Measurements from ENCODE around the gene RGS7.

The RGS7 gene

DNA sequence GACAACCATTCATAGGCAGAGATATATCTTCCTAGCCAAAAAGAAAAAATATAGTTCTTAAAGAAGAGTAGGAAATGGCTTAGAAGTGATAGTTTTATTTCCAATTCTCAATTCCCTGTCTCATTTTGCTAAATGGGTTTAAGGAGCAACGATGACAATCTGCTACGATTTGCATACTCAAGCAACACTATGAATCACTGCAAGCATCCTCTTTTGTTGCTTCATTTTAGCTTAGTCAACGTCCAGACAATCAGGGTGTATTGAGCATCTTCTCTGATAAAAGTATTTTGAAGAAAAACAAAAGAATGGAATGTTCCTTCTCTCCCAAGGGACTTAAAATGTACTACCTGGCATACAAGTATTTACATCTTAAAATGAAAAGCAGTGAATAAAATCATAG lies 80.6 kb downstream of the RGS7 start:
- H3K4me3 ChIP-seq (ENCODE audit: low read depth in 1 of 2, low read length in 1 of 2) = no peak overlapping the region
- TF ChIP-seq, protein P1, sequence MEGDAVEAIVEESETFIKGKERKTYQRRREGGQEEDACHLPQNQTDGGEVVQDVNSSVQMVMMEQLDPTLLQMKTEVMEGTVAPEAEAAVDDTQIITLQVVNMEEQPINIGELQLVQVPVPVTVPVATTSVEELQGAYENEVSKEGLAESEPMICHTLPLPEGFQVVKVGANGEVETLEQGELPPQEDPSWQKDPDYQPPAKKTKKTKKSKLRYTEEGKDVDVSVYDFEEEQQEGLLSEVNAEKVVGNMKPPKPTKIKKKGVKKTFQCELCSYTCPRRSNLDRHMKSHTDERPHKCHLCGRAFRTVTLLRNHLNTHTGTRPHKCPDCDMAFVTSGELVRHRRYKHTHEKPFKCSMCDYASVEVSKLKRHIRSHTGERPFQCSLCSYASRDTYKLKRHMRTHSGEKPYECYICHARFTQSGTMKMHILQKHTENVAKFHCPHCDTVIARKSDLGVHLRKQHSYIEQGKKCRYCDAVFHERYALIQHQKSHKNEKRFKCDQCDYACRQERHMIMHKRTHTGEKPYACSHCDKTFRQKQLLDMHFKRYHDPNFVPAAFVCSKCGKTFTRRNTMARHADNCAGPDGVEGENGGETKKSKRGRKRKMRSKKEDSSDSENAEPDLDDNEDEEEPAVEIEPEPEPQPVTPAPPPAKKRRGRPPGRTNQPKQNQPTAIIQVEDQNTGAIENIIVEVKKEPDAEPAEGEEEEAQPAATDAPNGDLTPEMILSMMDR (IDR thresholded peaks at IDR 0.05) = no peak
- no peaks in the 10 kb centered on the region for H3K27me3 ChIP-seq
- no peaks in the 10 kb centered on the region for H3K4me1 ChIP-seq (ENCODE audit: control insufficient read depth in 1 of 2, insufficient read depth in 1 of 2, low read depth in 1 of 2, low read length in 1 of 2)
- peaks cover 5% of the 10 kb centered on the region for H3K9me3 ChIP-seq
- no peaks in the 10 kb centered on the region for H3K36me3 ChIP-seq
- H3K27ac ChIP-seq = no peak overlapping the region

DNA sequence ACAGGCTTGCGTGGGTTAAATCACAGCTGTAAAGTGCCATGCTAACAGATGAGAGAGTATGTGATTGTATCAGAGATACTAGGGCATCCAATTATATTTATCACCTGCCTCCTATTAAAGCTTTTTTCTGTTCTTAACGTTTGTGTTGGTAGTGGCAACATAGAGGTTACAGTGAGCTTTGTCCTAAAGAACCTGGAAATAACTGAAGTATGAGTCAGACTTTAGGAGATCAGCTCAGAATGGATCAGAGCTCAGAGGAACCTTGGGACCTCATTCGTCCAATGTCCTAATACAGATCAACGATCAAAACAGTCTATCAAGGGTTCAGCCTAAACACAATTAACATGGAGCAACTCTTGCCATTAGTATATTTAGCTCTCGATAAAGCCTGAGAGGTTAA lies 81.0 kb downstream of the RGS7 start:
- H3K27me3 ChIP-seq = no peaks in the 10 kb centered on the region
- no peak overlapping the region for H3K4me3 ChIP-seq (ENCODE audit: low read depth in 1 of 2, low read length in 1 of 2)
- H3K36me3 ChIP-seq = no peaks in the 10 kb centered on the region
- no peak overlapping the region for H3K27ac ChIP-seq
- H3K4me1 ChIP-seq (ENCODE audit: control insufficient read depth in 1 of 2, insufficient read depth in 1 of 2, low read depth in 1 of 2, low read length in 1 of 2) = no peaks in the 10 kb centered on the region
- TF ChIP-seq, protein P1 (IDR thresholded peaks at IDR 0.05) = no peak
- peaks cover 5% of the 10 kb centered on the region for H3K9me3 ChIP-seq

DNA sequence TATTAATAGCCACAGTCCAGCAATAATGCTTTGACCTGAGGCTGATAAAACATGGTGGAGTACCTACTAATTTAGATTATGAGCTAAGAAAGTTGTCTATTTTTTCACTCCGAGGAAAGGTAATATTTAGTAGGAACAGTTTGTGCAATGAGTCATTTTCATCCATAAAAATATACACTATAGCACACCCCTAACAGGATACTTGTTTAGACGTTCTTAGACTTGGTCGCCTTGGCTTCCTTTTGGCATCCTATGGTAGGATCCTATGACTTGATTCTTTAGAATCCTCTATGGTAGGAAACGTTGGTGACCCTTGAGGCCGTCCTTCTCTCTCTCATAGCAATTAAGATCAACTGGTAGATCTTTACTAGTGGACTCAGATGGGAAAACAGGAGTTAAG lies 81.8 kb downstream of the RGS7 start:
- H3K4me1 ChIP-seq (ENCODE audit: control insufficient read depth in 1 of 2, insufficient read depth in 1 of 2, low read depth in 1 of 2, low read length in 1 of 2) = no peaks in the 10 kb centered on the region
- no peaks in the 10 kb centered on the region for H3K36me3 ChIP-seq
- no peaks in the 10 kb centered on the region for H3K27me3 ChIP-seq
- peaks cover 5% of the 10 kb centered on the region for H3K9me3 ChIP-seq
- no peak overlapping the region for H3K4me3 ChIP-seq (ENCODE audit: low read depth in 1 of 2, low read length in 1 of 2)
- TF ChIP-seq, protein P1 (IDR thresholded peaks at IDR 0.05) = no peak
- H3K27ac ChIP-seq = no peak overlapping the region

DNA sequence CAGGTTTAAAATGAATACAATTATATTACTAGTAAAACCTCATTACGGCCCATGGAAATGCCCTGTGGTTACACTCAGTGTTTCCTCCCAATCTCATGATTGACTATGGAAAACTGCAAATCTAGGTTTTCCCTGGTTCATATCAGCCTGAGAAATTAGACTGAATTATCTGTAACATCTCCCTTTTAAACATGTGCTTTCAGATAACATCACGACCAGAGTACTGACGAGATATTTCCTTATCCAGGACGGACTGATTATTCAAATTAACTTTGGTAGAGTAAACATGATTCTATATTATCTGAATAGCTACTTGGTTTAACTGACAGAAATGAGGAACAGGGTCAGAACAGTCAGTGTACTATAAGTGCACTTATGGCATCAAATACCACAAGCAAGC lies 82.3 kb downstream of the RGS7 start:
- Histone ChIP-seq H3K4me3 (ENCODE audit: low read depth in 1 of 2, low read length in 1 of 2) (no peak overlapping the region), H3K9me3 (peaks cover 5% of the 10 kb centered on the region), H3K27me3 (no peaks in the 10 kb centered on the region), H3K36me3 (no peaks in the 10 kb centered on the region), H3K4me1 (ENCODE audit: control insufficient read depth in 1 of 2, insufficient read depth in 1 of 2, low read depth in 1 of 2, low read length in 1 of 2) (no peaks in the 10 kb centered on the region), H3K27ac (no peak overlapping the region)
- TF ChIP-seq, protein P1 (IDR thresholded peaks at IDR 0.05) = no peak

DNA sequence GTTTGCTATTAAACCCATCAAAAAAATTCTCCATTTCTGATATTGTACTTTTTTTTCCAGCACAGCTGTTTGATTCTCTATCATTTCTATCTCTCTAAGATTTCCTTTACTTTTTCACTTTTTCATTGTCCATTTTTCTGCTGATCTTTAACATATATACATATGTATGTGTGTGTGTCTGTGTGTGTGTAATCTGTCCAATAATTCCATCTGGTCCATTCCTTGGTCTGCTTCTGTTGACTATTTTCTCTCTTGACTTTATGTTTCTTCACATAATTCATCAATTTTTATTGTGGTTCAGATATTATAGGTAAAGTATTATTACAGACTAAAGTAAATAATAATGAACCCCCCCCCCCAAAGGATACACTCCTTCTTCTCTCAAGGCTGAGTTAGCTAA lies 84.2 kb downstream of the RGS7 start:
- no peaks in the 10 kb centered on the region for H3K4me1 ChIP-seq (ENCODE audit: control insufficient read depth in 1 of 2, insufficient read depth in 1 of 2, low read depth in 1 of 2, low read length in 1 of 2)
- H3K36me3 ChIP-seq = no peaks in the 10 kb centered on the region
- no peak overlapping the region for H3K4me3 ChIP-seq (ENCODE audit: low read depth in 1 of 2, low read length in 1 of 2)
- no peaks in the 10 kb centered on the region for H3K27me3 ChIP-seq
- H3K9me3 ChIP-seq = peaks cover 5% of the 10 kb centered on the region
- TF ChIP-seq, protein P1 (IDR thresholded peaks at IDR 0.05) = no peak
- H3K27ac ChIP-seq = no peak overlapping the region

DNA sequence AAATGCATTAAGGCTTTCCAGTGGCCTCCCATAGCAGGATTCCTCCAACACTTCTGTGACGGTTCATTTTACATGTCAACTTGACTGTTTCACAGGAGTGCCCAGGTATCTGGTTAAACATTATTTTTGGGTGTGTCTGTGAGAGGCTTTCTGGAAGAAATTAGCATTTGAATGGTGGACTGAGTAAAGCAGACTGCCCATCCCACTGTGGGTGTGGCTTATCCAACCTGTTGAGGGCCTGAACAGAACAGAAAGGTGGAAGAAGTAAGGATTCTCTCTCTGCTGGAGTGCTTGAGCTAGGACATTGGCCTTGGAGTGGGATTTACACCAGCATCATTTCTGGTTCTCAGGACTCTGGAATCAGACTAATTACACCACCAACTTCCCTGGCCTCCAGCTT lies 85.6 kb downstream of the RGS7 start:
- Histone ChIP-seq H3K4me1 (ENCODE audit: control insufficient read depth in 1 of 2, insufficient read depth in 1 of 2, low read depth in 1 of 2, low read length in 1 of 2) (no peaks in the 10 kb centered on the region), H3K27ac (no peak overlapping the region), H3K27me3 (no peaks in the 10 kb centered on the region), H3K4me3 (ENCODE audit: low read depth in 1 of 2, low read length in 1 of 2) (no peak overlapping the region), H3K9me3 (peaks cover 5% of the 10 kb centered on the region), H3K36me3 (no peaks in the 10 kb centered on the region)
- TF ChIP-seq, protein P1 (IDR thresholded peaks at IDR 0.05) = no peak
